ENCODE measurements around the gene WDR62.

The WDR62 gene

DNA sequence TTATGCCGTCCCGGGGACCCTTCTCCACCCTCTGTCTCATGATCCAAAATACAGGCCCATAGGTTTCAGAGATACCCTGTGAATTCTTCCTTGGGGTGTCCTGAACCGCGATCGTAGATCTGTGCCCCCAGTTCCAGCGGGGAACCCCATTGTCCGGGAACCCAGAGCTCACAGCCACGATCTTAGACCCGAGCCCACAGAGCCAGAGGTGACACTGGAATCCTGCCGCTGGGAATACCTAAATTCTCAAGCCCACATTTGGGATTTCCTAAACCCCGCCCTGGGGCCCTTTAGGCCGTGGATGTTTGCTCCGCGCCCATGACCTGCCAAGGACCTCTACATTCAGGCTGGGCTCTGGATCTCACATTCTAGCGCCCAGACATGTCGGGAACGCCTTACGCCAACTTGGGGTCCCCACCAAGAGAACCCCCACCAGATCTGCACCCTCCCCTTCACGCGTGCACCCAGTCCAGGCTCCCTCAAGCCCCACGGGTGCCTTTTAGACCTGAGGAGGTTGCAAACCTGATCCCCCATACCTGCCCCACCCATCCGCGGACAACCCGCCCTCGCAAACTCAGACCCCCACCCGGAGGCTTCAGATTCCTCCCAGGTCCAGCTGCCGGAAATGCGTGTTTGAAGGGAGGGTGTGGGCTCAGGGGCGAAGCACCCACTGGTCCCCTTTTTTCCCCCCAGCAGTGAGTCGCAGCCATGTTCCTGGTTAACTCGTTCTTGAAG is 85.8 kb downstream of the WDR62 start (continued):
- TF ChIP-seq PATZ1 (tag by site-specific recombination; IDR thresholded peaks at IDR 0.05) = peak; percentile 96
- no peak for TF ChIP-seq ZFP3 (tag by site-specific recombination; IDR thresholded peaks at IDR 0.05; ENCODE audit: low read depth)
- peak; percentile 75; the same call in 1 of the 2 replicates for TF ChIP-seq WT1 (tag by site-specific recombination; IDR thresholded peaks at IDR 0.05)
- TF ChIP-seq SCRT1 (tag by site-specific recombination; IDR thresholded peaks at IDR 0.05; ENCODE audit: borderline replicate concordance) = no peak
- 0 out of 2 replicates have a peak, but pooled peaks have one; percentile 9 for TF ChIP-seq YY1 (tag by site-specific recombination; IDR thresholded peaks at IDR 0.05)
- peak; percentile 87; the same call in 1 of the 2 replicates for TF ChIP-seq BCL11A (tag by site-specific recombination; IDR thresholded peaks at IDR 0.05; ENCODE audit: low read depth)
- TF ChIP-seq ZNF645 (tag by site-specific recombination; IDR thresholded peaks at IDR 0.05) = no peak
- TF ChIP-seq ZBTB21 (tag by site-specific recombination; IDR thresholded peaks at IDR 0.05) = peak; percentile 41; the same call in 1 of the 2 replicates
- TF ChIP-seq SALL2 (tag by site-specific recombination; IDR thresholded peaks at IDR 0.05; ENCODE audit: borderline replicate concordance) = no peak
- TF ChIP-seq ZNF560 (tag by site-specific recombination; IDR thresholded peaks at IDR 0.05; ENCODE audit: borderline replicate concordance) = no peak
- TF ChIP-seq RBAK (tag by site-specific recombination; IDR thresholded peaks at IDR 0.05) = no peak
- peak; percentile 86 for TF ChIP-seq BCL11B (tag by site-specific recombination; IDR thresholded peaks at IDR 0.05; ENCODE audit: low read depth)
- TF ChIP-seq, protein P1, sequence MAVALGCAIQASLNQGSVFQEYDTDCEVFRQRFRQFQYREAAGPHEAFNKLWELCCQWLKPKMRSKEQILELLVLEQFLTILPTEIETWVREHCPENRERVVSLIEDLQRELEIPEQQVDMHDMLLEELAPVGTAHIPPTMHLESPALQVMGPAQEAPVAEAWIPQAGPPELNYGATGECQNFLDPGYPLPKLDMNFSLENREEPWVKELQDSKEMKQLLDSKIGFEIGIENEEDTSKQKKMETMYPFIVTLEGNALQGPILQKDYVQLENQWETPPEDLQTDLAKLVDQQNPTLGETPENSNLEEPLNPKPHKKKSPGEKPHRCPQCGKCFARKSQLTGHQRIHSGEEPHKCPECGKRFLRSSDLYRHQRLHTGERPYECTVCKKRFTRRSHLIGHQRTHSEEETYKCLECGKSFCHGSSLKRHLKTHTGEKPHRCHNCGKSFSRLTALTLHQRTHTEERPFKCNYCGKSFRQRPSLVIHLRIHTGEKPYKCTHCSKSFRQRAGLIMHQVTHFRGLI (tag by site-specific recombination; IDR thresholded peaks at IDR 0.05) = peak; percentile 63
- 0 out of 2 replicates have a peak, but pooled peaks have one; percentile 50 for TF ChIP-seq ZNF792 (tag by site-specific recombination; IDR thresholded peaks at IDR 0.05)
- TF ChIP-seq ZNF341 (tag by site-specific recombination; IDR thresholded peaks at IDR 0.05; ENCODE audit: low read depth) = peak; percentile 64
- TF ChIP-seq ZNF558 (tag by site-specific recombination; IDR thresholded peaks at IDR 0.05) = no peak
- 0 out of 2 replicates have a peak, but pooled peaks have one; percentile 41 for TF ChIP-seq ZNF610 (tag by site-specific recombination; IDR thresholded peaks at IDR 0.05; ENCODE audit: borderline replicate concordance)
- peak; percentile 32; the same call in 1 of the 2 replicates for TF ChIP-seq KLF8 (tag by site-specific recombination; IDR thresholded peaks at IDR 0.05)
- TF ChIP-seq ZNF785 (tag by site-specific recombination; IDR thresholded peaks at IDR 0.05) = no peak
- peak; percentile 21; the same call in 1 of the 2 replicates for TF ChIP-seq ZFP37 (tag by site-specific recombination; IDR thresholded peaks at IDR 0.05)
- no peak; the same call in 1 of the 2 replicates for TF ChIP-seq ZNF416 (tag by site-specific recombination; IDR thresholded peaks at IDR 0.05)
- peak; percentile 83 for TF ChIP-seq ZBTB10 (tag by site-specific recombination; IDR thresholded peaks at IDR 0.05)
- 0 out of 2 replicates have a peak, but pooled peaks have one; percentile 11 for TF ChIP-seq ZNF16 (tag by site-specific recombination; IDR thresholded peaks at IDR 0.05; ENCODE audit: low read depth)
- TF ChIP-seq ZSCAN4 (tag by site-specific recombination; IDR thresholded peaks at IDR 0.05) = no peak
- TF ChIP-seq PRDM10 (tag by site-specific recombination; IDR thresholded peaks at IDR 0.05) = no peak; the same call in 1 of the 2 replicates
- TF ChIP-seq ZNF391 (tag by site-specific recombination; IDR thresholded peaks at IDR 0.05; ENCODE audit: borderline replicate concordance, low read depth) = 0 out of 2 replicates have a peak, but pooled peaks have one; percentile 30

Data from HEK293 (cell line).